Islet precursor cell (in vitro differentiated cells): ENCODE data around the gene ILDR2.

ENCODE experiments used
- DNase-seq: peaks from one replicate; pipeline ENCODE4 v3.0.0-alpha.2; 2018

ILDR2 gene, protein sequence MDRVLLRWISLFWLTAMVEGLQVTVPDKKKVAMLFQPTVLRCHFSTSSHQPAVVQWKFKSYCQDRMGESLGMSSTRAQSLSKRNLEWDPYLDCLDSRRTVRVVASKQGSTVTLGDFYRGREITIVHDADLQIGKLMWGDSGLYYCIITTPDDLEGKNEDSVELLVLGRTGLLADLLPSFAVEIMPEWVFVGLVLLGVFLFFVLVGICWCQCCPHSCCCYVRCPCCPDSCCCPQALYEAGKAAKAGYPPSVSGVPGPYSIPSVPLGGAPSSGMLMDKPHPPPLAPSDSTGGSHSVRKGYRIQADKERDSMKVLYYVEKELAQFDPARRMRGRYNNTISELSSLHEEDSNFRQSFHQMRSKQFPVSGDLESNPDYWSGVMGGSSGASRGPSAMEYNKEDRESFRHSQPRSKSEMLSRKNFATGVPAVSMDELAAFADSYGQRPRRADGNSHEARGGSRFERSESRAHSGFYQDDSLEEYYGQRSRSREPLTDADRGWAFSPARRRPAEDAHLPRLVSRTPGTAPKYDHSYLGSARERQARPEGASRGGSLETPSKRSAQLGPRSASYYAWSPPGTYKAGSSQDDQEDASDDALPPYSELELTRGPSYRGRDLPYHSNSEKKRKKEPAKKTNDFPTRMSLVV

DNA sequence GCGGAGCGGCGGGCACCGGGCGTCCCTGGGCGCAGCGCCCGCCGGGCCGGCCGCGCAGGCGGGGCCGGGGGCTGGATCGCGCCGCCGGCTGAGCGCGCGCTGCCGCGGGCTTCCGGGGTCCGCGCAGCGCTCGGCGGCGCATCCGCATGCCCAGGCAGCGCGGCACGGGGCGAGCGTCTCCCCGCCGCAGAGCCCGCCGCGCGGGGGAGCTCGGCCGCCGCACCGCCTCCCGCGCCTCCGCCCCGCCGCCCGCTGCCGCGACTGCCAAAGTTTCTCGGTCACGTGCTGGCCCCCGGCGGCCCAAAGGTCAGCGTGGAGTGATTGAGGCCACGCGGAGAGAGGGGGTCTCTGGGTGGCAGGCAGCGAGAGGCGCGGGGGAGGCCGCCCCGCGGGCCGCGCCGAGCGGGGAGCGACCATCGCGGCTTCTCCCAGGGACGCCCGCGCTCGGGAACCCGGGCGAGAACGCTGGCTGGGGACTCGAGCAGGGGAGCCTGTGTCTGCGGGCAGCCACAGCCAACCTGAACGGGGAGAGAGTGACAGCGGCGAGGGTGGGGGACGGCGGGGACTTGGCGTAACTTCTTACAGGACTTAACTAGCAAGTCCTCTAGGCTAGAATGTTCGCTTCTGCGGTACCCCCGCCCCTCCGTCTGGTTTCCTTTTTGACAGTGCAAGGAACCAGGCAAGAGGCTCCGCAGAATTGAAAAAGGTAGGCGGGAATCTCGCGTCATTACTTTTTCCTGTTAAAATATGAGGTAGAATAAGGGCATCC, at the start of gene ILDR2:
Gene ILDR2, minus strand, starts transcription at position 180 of the 769 bp plus-strand sequence. CDS start 272 bp downstream, outside the sequence.
- DNase-seq = peak; percentile 81

DNA sequence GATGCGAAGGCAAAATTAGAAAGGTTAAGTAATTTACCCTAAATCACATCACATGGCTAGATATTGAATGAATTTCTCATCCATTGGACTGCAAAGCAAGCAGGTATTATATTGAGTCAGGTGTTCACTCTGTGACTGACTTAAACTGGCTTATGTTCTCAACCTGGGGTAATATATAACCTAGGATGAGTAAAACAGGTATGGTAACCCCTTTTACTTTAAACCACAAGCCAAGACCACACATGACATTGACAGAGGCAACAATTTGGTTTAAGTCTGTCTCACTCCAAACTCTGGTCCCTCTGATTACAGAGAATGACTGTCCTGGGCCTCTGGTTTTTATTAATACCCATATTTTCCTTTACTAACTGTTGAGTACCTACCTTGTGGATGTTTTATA, 47.0 kb upstream of the ILDR2 start:
- DNase-seq = no peak

DNA sequence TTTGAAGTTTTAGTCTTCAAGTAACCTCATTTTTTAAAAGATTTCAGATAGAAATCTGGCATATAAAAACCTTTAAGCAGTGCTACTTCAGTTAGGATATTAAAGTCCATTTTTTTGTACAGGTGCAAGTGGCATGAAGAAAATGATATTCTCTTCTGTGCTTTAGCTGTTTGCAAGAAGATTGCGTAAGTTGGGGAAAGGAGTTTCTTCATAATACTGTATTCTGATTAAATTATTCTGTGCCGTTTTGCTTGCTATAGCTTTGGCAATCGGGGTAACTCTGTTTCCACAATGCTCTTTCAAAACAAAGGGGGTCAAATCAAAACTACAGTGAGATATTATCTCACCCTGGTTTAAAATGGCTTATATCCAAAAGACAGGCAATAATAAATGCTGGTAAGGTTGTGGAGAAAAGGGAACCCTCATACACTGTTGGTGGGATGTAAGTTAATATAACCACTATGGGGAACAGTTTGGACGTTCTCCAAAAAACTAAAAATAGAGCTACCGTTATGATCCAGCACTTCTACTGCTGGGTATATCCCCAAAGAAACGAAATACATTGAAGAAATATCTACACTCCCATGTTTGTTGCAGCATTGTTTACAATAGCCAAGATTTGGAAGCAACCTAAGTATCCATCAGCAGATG, 40.9 kb upstream of the ILDR2 start:
- no peak for DNase-seq

GRCh38 chr1:167013108-167013929, 38.0 kb upstream of the ILDR2 start:
- no peak for DNase-seq

GRCh38 chr1:167012570-167012969, 37.2 kb upstream of the ILDR2 start:
- no peak for DNase-seq

GRCh38 chr1:167011560-167012191, 36.3 kb upstream of the ILDR2 start:
- no peak for DNase-seq

GRCh38 chr1:167003711-167004110, 28.4 kb upstream of the ILDR2 start:
- no peak for DNase-seq

DNA sequence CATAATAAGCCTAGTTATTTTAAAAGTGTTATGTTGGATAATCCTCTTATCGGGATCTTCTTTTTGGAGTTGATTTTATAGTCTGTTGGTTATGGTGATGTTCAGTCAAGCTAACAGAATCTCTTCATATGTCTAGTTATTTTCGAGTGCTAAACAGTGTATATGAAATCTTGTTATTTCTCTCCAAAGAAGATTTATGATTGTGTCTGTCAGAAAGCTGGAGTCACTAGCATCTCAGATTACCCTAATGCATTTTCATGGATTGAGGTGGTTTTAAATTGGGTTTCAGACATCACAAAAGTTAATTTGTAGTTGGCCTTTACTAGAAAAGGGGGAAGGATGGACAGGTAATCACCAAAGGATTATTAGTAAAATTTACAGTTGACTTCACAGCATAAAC, 27.0 kb upstream of the ILDR2 start:
- DNase-seq = no peak

DNA sequence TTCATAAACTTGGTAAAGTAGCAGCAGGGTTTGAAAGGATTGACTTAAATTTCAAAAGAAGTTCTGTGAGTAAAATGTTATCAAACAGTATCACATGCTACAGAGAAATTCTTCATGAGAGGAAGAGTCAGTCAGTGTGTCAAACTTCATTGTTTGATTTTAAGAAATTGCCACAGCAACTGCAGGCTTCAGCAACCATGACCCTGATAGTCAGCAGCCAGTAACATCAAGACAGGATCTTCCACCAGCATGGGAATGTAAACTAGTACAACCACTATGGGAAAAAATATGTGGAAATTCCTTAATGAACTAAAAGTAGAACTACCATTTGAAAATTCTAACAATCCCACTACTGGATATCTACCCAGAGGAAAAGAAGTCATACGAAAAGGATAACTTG, 25.2 kb upstream of the ILDR2 start:
- DNase-seq = no peak

DNA sequence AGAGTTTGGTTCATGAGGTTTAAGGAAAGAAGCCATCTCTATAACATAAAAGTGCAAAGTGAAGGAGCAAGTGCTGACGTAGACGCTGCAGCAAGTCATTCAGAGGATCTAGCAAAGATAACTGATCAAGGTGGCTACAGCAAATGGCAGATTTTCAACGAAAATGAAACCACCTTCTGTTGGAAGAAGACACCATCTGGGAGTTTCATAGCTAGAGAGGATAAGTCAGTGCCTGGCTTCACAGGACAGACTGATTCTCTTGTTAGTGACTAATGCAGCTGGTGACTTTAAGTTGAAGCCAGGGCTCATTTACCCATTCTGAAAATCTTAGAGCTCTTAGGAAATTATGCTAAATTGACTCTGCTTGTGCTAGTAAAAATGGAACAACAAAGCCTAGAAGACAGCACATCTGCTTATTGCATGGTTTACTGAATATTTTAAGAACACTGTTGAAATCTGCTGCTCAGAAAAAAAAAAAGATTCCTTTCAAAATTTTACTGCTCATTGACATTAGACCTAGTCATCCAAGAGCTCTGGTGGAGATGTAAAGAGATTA, 24.2 kb upstream of the ILDR2 start:
- no peak for DNase-seq

DNA sequence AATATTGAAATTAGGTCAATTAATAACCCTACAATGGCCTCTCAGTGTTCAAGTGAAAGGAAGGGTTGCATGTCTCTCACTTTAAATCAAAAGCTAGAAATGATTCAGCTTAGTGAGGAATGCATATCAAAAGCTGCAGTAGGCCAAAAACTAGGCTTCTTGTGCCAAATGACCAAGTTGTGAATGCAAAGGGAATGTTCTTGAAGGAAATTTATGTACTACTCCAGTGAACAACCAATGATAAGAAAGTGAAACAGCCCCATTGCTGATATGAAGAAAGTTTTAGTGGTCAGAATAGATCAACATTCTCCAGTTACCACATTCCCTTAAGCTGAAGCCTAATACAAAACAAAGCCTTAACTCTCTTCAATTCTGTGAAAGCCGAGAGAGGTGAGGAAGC, 23.7 kb upstream of the ILDR2 start:
- DNase-seq = no peak

GRCh38 chr1:166988974-166989515, 13.7 kb upstream of the ILDR2 start, which contains the start of gene MAEL:
TSS of gene MAEL (plus strand) at chr1:166989280. CDS start at chr1:166989353, 73 bp downstream.
- no peak for DNase-seq

DNA sequence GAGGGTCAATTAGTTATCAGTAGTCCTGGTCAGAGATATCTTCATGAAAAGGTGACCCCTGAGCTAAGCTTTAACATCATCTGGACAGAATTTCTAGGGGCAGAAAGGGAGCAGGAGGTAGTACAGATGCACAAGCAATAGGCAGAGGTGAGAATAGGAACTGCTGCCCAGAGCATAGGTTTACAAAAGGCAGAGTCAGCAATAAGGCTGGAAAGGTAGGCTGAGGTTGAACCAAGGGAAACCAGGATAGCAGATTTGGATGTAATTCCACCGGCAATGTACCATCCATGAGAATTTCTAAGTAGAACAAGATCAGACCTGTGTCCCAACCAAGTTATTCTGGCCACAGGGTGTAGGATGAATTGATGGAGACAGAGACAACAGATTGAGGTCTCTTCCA, 6.2 kb upstream of the ILDR2 start:
- DNase-seq = no peak

DNA sequence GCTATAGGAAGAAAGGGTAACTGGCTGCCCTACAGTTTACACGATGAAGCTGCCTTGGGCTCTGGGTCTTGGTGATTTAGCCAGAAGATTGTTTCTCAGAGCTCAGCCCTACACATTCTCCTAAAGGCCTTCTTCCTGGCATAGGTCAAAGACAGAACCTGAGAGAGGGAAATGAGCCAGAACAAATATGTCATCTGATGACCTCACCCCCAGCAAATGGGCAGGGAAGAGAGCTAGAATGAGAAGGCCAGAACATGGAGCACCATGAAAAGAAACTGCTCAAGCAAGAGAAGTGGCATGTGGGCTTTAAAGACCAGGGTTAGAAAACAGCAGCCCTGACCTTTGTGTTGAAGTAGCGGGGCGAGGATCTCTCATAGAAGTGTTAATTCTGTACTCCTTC, 5.5 kb upstream of the ILDR2 start:
- DNase-seq = no peak

- no peak for DNase-seq
These were observed 5.0 kb upstream of the ILDR2 start for GRCh38 chr1:166980383-166980782.

DNA sequence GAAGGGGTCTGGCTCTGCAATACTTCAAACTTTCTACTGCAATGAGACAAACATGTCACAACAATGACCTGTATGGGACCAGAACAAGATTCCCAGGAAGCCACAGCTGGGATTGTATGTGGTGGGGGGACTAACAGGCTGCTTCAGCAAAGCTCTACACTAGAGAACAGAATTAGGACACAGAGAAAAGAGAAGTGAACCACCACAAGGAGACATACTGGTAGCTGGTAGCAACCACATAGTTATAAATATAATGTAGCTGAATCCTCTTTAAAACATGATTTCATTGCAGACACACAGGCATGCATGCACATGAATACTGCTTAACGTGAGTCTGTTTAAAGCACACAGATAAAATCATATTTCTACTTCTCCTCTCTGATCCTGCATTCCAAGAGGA, 3.5 kb upstream of the ILDR2 start:
- DNase-seq = no peak

DNA sequence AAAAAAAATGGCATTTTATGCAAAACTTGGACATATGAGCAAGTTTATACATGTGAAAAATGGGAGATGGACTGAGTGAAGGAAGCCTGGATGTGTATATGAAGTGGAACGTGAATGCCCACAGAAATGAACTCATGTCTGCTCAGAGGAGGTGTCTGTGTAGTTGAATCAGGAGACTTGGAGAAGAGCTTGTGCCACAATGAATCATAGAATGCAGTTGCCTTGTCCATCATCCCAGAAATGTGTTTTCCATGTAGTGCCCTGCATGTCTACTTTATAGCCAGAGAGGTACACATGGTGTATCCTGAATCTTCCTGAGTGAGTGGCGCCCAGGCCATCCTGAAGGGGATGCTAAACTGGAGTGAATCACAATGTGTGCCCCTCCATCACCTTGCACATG, 2.6 kb upstream of the ILDR2 start:
- DNase-seq = no peak

DNA sequence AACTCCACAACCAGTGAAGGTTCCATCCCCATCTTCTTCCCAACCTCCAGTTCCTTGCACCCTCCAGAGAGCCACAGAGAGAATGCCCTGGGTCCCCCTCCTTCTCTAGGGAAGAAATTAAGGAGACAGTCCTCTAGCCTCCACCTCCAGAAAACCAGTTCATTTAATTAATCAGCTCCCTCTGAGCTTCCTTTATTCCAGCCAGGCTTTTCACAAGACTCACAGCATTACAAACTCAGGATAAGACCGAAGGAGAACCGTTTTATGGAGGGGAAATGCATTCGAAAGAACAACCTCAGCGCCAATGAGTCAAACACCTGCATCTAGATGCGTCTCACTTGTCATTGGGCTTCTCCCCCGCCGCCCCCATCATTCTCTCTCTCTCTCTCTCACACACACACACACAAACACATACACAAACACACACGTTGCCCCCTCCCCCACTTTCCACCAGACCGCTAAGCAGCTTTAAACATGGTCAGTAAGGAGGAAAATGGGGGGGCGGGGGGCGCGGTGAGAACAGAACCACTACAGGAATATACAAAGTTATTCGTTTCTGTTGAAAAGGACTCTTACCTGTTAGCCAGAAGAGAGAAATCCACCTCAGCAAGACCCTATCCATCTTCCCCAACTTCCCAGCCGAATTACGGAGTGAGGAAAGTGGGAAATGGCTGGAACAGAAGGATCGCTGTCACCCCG, 544 bp downstream of the ILDR2 start:
- no peak for DNase-seq

- DNase-seq = no peak
These were observed 2.5 kb downstream of the ILDR2 start for GRCh38 chr1:166972826-166973225.

GRCh38 chr1:166972193-166972592, 3.1 kb downstream of the ILDR2 start:
- DNase-seq = no peak
